MM.1S (cell line): ENCODE measurements around the gene SMIM22.

Experiments
- CTCF ChIP-seq: fragments of 300-600 bp; sonication (generic); IDR thresholded peaks from 2 replicates; pipeline ENCODE4 v1.5.1; 2016; ENCODE audit warnings: antibody characterized with exemption, low read length, mixed read lengths
- EZH2 ChIP-seq: fragments of 300-600 bp; sonication (generic); optimal IDR thresholded peaks from 2 replicates; pipeline ENCODE3; 2017; ENCODE audit warnings: low read depth, mild to moderate bottlenecking, antibody characterized with exemption, low read length, mixed read lengths
- EZH2phosphoT487 ChIP-seq: fragments of 300-600 bp; sonication (generic); IDR thresholded peaks from 2 replicates; pipeline ENCODE4 v1.6.1; 2018; ENCODE audit warnings: antibody characterized with exemption, low read length

GRCh38 chr16:4800290-4801041 lies 5.3 kb downstream of the SMIM22 start:
- no peak for TF ChIP-seq EZH2phosphoT487
- no peak for TF ChIP-seq CTCF
- TF ChIP-seq EZH2: no peak
